PC-9 (cell line): ENCODE measurements around the gene SNF8. TPM values are rescaled to one million over a fixed set of nuclear protein-coding genes. Genes with fewer than 3 reads are reported as not detected.

Source experiments
- BruUV-seq: library from RNA; stranded (reverse); fragments of 400-500 nt; replicated peaks from 2 replicates; lab custom pipeline; 2021; lab: Mats Ljungman, UMichigan
- CTCF ChIA-PET: fragments of 300-600 bp; sonication (Branson Sonifier 250); formaldehyde crosslinking; loops from one replicate; lab custom pipeline; 2022; ENCODE audit warnings: antibody characterized with exemption; lab: Charles Lee
- POLR2A ChIA-PET: fragments of 300-600 bp; sonication (Branson Sonifier 250); formaldehyde crosslinking; loops from one replicate; lab custom pipeline; 2022; ENCODE audit warnings: antibody characterized with exemption; ENCODE audit not compliant: unreplicated experiment; lab: Charles Lee
- DNase-seq, 2 experiments: peaks; one replicate each; pipeline versions ENCODE4 v3.0.0 to v3.0.0-alpha.2; 2015 to 2022; ENCODE audit warnings: mixed read lengths in 1 of 2
- H2AFZ ChIP-seq: fragments of 200-600 bp; sonication (generic); 2 replicates; pipeline ENCODE4 v1.8.1; 2017; ENCODE audit warnings: antibody characterized with exemption
- H3F3A ChIP-seq: fragments of 200-600 bp; sonication (generic); 2 replicates; pipeline ENCODE4 v1.8.1; 2017; ENCODE audit warnings: antibody characterized with exemption, mild to moderate bottlenecking, low read depth; ENCODE audit not compliant: insufficient read depth
- H3K27ac ChIP-seq: fragments of 200-600 bp; sonication (generic); 2 replicates; pipeline ENCODE4 v1.6.1; 2016; ENCODE audit warnings: mixed run types
- H3K27me3 ChIP-seq: fragments of 200-600 bp; sonication (generic); 2 replicates; pipeline ENCODE4 v1.6.1; 2016; ENCODE audit warnings: low read depth, mixed run types; ENCODE audit not compliant: insufficient read depth
- H3K36me3 ChIP-seq: fragments of 200-600 bp; sonication (generic); 2 replicates; pipeline ENCODE4 v1.6.1; 2016; ENCODE audit warnings: low read depth, mixed run types
- H3K4me1 ChIP-seq: fragments of 200-600 bp; sonication (generic); replicated peaks from 2 replicates; pipeline ENCODE4 v1.6.1; 2016; ENCODE audit warnings: mixed run types; ENCODE audit not compliant: insufficient read depth
- H3K4me2 ChIP-seq: fragments of 200-600 bp; sonication (generic); 2 replicates; pipeline ENCODE4 v1.6.1; 2017; ENCODE audit warnings: mixed run types
- H3K4me3 ChIP-seq: fragments of 200-600 bp; sonication (generic); 2 replicates; pipeline ENCODE4 v1.6.1; 2016; ENCODE audit warnings: mixed run types
- H3K79me2 ChIP-seq: fragments of 200-600 bp; sonication (generic); 2 replicates; pipeline ENCODE4 v1.6.1; 2017; ENCODE audit warnings: low read depth, mixed run types
- H3K9me2 ChIP-seq: fragments of 200-600 bp; sonication (generic); 2 replicates; pipeline ENCODE4 v1.8.1; 2017; ENCODE audit warnings: mild to moderate bottlenecking; ENCODE audit not compliant: insufficient read depth
- H3K9me3 ChIP-seq: fragments of 200-600 bp; sonication (generic); 2 replicates; pipeline ENCODE4 v1.8.1; 2016; ENCODE audit warnings: low read depth; ENCODE audit not compliant: insufficient read depth
- H4K20me1 ChIP-seq: fragments of 200-600 bp; sonication (generic); 2 replicates; pipeline ENCODE4 v1.8.1; 2017; ENCODE audit not compliant: insufficient read depth
- EZH2 ChIP-seq: fragments of 200-600 bp; sonication (generic); IDR thresholded peaks from 2 replicates; pipeline ENCODE4 v1.8.0; 2017; ENCODE audit warnings: antibody characterized with exemption, low read depth
- intact Hi-C: fragments of 100-400 bp; cut with micrococcal nuclease; formaldehyde crosslinking; loops from one replicate; pipeline ENCODE4 v1.10.0; 2022; ENCODE audit not compliant: unreplicated experiment
- total RNA-seq: library from RNA; stranded (reverse); gene quantifications from 2 replicates; pipeline ENCODE4 v1.2.3, GENCODE V29; 2021
- TF ChIP-seq, protein P1 (sequence below): fragments of 200-600 bp; sonication (generic); conservative IDR thresholded peaks from 2 replicates; pipeline ENCODE4 v1.6.1; 2017; ENCODE audit warnings: mixed run types, antibody characterized with exemption, mild to moderate bottlenecking, moderate library complexity

SNF8 gene
- total RNA-seq, 1 experiment from 2014 or later = 103 TPM

GRCh38 chr17:48908047-48908843 is 36.4 kb downstream of the SNF8 start, which contains the start of gene UBE2Z:
UBE2Z (plus strand) TSS chr17:48908407; CDS start chr17:48908504, 97 bp downstream.
- Histone ChIP-seq H3K9me2 (no peaks in the 10 kb centered on the region), H3K27ac (peak within 1 kb of the TSS; percentile 90), H3K36me3 (peaks cover 24% of the 10 kb centered on the region), H3K4me2 (peak within 1 kb of the TSS; percentile 99), H3F3A (peaks cover 24% of the 10 kb centered on the region), H3K27me3 (no peaks in the 10 kb centered on the region), H3K4me1 (peaks cover 33% of the 10 kb centered on the region), H2AFZ (peak within 1 kb of the TSS; percentile 83), H3K4me3 (peak within 1 kb of the TSS; percentile 89), H4K20me1 (peaks cover 42% of the 10 kb centered on the region), H3K79me2 (peaks cover 47% of the 10 kb centered on the region), H3K9me3 (no peaks in the 10 kb centered on the region)
- ChIA-PET CTCF (interaction anchor here (0.6 to 1.4 kb wide), 4 partner anchors 24 to 295 kb away, joined by 3 to 6 read pairs (median 4); no protein-coding TSS in a partner anchor), POLR2A (interaction anchor here (0.5 to 1.0 kb wide), 4 partner anchors 13 to 182 kb away, joined by 3 to 5 read pairs (median 4); partner anchors contain the start of gene ATP5MC1)
- peak; percentile 85 to 86 for DNase-seq
- intact Hi-C loops = loop anchor here (1.0 kb wide), 1 partner anchor 16 kb away; the partner anchor contains the start of gene ATP5MC1
- no peak for TF ChIP-seq EZH2
- TF ChIP-seq, protein P1, sequence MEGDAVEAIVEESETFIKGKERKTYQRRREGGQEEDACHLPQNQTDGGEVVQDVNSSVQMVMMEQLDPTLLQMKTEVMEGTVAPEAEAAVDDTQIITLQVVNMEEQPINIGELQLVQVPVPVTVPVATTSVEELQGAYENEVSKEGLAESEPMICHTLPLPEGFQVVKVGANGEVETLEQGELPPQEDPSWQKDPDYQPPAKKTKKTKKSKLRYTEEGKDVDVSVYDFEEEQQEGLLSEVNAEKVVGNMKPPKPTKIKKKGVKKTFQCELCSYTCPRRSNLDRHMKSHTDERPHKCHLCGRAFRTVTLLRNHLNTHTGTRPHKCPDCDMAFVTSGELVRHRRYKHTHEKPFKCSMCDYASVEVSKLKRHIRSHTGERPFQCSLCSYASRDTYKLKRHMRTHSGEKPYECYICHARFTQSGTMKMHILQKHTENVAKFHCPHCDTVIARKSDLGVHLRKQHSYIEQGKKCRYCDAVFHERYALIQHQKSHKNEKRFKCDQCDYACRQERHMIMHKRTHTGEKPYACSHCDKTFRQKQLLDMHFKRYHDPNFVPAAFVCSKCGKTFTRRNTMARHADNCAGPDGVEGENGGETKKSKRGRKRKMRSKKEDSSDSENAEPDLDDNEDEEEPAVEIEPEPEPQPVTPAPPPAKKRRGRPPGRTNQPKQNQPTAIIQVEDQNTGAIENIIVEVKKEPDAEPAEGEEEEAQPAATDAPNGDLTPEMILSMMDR = 0 out of 2 replicates have a peak, but pooled peaks have one; percentile 16
- no TSS peak for BruUV-seq

GRCh38 chr17:48907713-48908046 is 37.0 kb downstream of the SNF8 start:
- no peaks in the 10 kb centered on the region for H3K9me3 ChIP-seq
- ChIA-PET POLR2A (interaction anchor here (0.5 to 1.0 kb wide), 4 partner anchors 13 to 183 kb away, joined by 3 to 5 read pairs (median 4); partner anchors contain the start of gene ATP5MC1), CTCF (interaction anchor here (0.6 to 1.4 kb wide), 3 partner anchors 23 to 295 kb away, joined by 3 to 6 read pairs (median 4); no protein-coding TSS in a partner anchor)
- no peaks in the 10 kb centered on the region for H3K9me2 ChIP-seq
- peaks cover 41% of the 10 kb centered on the region for H3K79me2 ChIP-seq
- H2AFZ ChIP-seq = peak overlapping the region; percentile 83
- peak in 1 of 2 experiments; percentile 64 for DNase-seq
- peak overlapping the region; percentile 99 for H3K4me2 ChIP-seq
- peaks cover 37% of the 10 kb centered on the region for H4K20me1 ChIP-seq
- BruUV-seq = TSS peak; percentile 74
- TF ChIP-seq EZH2 = no peak
- TF ChIP-seq, protein P1 = no peak
- H3F3A ChIP-seq = peaks cover 25% of the 10 kb centered on the region
- peaks cover 33% of the 10 kb centered on the region for H3K4me1 ChIP-seq
- H3K4me3 ChIP-seq = peak overlapping the region; percentile 89
- no peaks in the 10 kb centered on the region for H3K27me3 ChIP-seq
- H3K36me3 ChIP-seq = peaks cover 20% of the 10 kb centered on the region
- intact Hi-C loops = loop anchor here (1.0 kb wide), 1 partner anchor 15 kb away; the partner anchor contains the start of gene ATP5MC1
- peak overlapping the region; percentile 90 for H3K27ac ChIP-seq

DNA sequence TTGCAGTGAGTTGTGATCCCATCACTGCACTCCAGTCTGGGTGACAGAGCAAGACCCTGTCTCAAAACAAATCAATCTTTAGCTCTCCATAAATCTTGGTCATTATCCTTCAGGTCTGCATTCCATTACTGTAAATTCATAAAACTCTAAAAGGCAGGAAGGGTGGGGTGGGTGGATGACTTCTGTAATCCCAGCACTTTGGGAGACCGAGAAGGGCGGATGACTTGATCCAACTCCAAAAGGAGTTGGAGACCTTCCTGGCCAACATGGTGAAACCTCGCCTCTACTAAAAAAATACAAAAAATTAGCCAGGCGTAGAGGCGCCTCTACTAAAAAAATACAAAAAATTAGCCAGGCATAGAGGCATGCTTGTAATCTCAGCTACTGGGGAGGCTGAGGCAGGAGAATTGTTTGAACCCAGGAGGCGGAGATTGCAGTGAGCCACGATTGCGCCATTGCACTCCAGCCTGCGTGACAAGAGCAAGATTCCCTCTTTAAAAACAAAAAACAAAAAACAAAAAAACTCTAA is 38.6 kb downstream of the SNF8 start:
- H3K9me3 ChIP-seq = no peaks in the 10 kb centered on the region
- BruUV-seq = no TSS peak
- H3K27ac ChIP-seq = no peak overlapping the region
- no peaks in the 10 kb centered on the region for H3K27me3 ChIP-seq
- H4K20me1 ChIP-seq = peaks cover 20% of the 10 kb centered on the region
- no peaks in the 10 kb centered on the region for H3K9me2 ChIP-seq
- ChIA-PET CTCF (interaction anchor here (0.6 kb wide), 1 partner anchor 463 kb away, joined by 7 read pairs; no protein-coding TSS in a partner anchor), POLR2A (interaction anchor here (0.6 kb wide), 1 partner anchor 10 kb away, joined by 5 read pairs; no protein-coding TSS in a partner anchor)
- H3K4me1 ChIP-seq = peaks cover 27% of the 10 kb centered on the region
- no peak for TF ChIP-seq EZH2
- TF ChIP-seq, protein P1 = no peak
- DNase-seq = no peak
- intact Hi-C loops = no loop called here
- peaks cover 25% of the 10 kb centered on the region for H3K79me2 ChIP-seq
- peaks cover 10% of the 10 kb centered on the region for H3K36me3 ChIP-seq
- no peak overlapping the region for H3K4me3 ChIP-seq
- peaks cover 15% of the 10 kb centered on the region for H3F3A ChIP-seq
- no peak overlapping the region for H3K4me2 ChIP-seq
- no peak overlapping the region for H2AFZ ChIP-seq
